ENCODE data around the gene GNG14.

- no peak for TF ChIP-seq CTCF (IDR thresholded peaks at IDR 0.05; ENCODE audit: extremely low read depth in 1 of 2, insufficient read depth in 1 of 2, low read depth in 1 of 2, low read length in 2 of 2)
- TF ChIP-seq POLR2A (IDR thresholded peaks at IDR 0.05; ENCODE audit: low read depth, low read length), result no peak
- no peak for TF ChIP-seq POLR2AphosphoS5 (IDR thresholded peaks at IDR 0.05; ENCODE audit: insufficient read depth, low read depth, low read length)
Observed at GRCh38 chr19:12664406-12665280, 23.2 kb upstream of the GNG14 start.

Measured in endothelial cell of umbilical vein (primary cell).